ENCODE measurements around the gene STK39.

DNA sequence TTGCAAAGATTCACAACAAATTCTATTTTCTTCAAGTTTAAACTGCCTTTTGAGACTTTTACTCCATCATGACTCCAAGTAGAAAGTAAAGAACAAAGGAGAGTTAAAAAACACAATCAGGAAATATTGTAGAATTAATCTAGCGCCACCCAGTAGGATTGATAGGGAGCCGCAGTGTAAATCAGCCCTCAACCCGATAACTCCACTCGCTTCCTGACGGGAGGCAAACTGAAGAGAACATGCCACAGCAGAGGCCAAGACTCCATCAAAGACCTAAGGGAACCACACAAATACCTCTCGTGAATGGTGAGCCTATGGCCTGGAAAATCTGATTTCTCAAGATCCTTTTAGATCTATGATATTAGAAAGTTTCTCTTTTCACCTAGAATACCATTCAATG, 319.0 kb downstream of the STK39 start:
- TF ChIP-seq, protein P1, sequence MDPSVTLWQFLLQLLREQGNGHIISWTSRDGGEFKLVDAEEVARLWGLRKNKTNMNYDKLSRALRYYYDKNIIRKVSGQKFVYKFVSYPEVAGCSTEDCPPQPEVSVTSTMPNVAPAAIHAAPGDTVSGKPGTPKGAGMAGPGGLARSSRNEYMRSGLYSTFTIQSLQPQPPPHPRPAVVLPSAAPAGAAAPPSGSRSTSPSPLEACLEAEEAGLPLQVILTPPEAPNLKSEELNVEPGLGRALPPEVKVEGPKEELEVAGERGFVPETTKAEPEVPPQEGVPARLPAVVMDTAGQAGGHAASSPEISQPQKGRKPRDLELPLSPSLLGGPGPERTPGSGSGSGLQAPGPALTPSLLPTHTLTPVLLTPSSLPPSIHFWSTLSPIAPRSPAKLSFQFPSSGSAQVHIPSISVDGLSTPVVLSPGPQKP (IDR thresholded peaks at IDR 0.05; ENCODE audit: borderline replicate concordance, low read depth, low read length) = no peak
- no peak for TF ChIP-seq POLR2A (IDR thresholded peaks at IDR 0.05; ENCODE audit: low read depth, low read length)
- TF ChIP-seq, protein P2, sequence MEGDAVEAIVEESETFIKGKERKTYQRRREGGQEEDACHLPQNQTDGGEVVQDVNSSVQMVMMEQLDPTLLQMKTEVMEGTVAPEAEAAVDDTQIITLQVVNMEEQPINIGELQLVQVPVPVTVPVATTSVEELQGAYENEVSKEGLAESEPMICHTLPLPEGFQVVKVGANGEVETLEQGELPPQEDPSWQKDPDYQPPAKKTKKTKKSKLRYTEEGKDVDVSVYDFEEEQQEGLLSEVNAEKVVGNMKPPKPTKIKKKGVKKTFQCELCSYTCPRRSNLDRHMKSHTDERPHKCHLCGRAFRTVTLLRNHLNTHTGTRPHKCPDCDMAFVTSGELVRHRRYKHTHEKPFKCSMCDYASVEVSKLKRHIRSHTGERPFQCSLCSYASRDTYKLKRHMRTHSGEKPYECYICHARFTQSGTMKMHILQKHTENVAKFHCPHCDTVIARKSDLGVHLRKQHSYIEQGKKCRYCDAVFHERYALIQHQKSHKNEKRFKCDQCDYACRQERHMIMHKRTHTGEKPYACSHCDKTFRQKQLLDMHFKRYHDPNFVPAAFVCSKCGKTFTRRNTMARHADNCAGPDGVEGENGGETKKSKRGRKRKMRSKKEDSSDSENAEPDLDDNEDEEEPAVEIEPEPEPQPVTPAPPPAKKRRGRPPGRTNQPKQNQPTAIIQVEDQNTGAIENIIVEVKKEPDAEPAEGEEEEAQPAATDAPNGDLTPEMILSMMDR (conservative IDR thresholded peaks at IDR 0.05; ENCODE audit: low read depth, low read length) = no peak
